HuH-7 (cell line): ENCODE data around the gene CCNY.

Experiments used
- DNase-seq: peaks from one replicate; pipeline ENCODE4 v3.0.0; 2011; ENCODE audit warnings: low spot score

CCNY gene

DNA sequence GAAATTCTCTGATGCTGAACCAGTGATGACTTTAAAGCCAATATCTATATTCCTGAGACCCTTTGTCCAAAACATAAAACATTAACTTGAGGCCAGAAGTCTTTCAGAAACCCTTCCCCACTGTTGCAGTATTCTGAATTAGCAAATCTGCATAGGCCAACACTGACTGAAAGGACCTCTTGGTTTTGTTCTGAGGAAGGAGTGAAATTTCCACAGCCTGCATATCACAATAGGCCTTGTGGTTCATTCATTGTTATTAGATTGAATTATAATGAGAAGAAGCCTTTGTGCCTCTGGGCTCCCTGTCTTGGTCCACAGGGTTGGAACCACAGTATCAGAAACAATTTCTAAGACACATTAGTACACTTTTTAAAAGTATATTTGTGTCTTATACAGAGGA is 90.3 kb downstream of the CCNY start:
- DNase-seq, result no peak

DNA sequence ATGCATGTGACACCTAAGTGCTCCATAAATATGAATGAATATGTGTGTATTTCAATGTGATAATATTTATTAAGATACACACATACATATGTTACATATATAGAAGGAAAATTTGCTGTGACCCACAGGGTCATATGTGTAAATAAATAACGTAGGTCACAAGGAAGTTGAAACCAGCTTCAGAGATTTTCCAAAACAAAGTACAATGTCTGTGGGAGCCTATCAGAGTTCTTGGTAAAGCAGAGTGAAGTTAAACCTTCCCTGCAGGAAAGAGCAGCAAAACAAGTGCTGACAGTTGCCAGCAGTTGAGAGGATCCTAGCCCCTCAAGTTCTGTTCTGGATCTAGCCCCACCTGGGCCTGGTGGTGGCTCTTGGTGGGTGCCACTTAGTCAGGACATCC is 91.2 kb downstream of the CCNY start:
- DNase-seq, result no peak

DNA sequence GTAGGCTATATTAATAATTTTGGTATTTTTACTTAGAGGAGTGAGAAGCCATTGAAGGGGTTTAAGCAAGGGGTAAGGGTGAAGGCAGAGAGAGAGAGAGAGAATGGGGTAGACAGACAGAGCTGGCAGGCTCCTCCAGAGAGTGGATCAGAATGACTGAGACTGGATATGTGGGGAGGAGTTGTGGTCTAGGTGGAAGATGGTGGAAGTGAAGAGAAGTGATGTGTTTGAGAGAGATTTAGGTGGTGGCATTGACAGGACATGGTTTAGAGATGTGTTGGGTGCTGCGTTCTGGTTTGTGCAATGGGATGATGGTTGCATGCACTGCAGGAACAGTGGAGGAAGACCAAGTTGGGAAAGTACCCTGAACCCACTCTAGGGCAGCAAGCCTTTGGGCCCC is 92.2 kb downstream of the CCNY start:
- DNase-seq, result no peak

DNA sequence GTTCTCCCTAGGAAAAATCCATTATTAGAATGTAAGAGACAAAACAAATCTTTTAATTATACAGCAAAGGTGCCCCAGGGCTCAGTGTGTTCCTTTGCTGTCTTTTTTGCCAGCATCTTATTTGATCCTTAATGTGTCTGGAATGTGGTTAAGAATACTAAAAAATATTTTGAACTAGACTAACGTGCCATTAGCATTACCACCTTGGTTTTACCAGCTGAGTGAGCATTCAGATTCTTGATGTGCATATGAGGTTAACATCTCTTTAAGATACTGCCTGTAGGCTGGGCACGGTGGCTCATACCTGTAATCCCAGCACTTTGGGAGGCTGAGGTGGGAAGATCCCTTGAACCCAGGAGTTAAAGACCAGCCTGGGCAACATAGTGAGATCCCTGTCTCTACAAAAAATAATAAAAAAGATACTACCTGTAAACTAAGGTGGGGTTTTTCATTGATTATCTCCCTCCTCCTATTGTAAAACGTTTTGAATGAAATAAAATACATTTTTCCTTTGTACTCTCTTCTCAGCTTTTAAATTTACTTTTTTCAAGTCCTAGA is 96.6 kb downstream of the CCNY start:
- DNase-seq, result no peak

DNA sequence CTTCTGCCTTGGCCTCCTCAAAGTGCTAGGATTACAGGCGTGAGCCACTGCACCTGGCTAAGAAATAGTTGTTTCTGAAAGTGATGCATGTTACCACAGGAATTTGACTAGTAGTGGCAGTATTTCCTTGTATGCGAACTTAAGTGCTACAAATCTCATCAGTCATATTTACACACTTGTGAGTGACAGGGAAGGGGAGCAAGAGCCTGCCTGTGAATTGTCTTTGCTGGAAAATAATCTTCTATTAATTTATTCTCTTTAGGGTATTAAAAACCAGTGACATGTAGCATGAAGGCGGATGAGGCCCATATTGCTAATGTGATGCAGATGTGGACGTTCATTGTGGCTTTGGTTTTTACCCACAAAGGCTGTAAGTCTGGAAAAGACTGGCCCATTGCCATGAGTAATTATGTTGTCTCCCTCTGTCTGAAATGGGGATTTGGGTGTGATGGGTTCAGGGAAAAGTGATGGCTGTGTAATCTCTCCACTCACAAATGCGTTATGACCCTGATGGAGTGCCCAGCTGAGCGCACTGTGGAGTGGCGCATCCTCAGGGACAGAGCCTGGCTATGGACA is 97.6 kb downstream of the CCNY start:
- no peak for DNase-seq

DNA sequence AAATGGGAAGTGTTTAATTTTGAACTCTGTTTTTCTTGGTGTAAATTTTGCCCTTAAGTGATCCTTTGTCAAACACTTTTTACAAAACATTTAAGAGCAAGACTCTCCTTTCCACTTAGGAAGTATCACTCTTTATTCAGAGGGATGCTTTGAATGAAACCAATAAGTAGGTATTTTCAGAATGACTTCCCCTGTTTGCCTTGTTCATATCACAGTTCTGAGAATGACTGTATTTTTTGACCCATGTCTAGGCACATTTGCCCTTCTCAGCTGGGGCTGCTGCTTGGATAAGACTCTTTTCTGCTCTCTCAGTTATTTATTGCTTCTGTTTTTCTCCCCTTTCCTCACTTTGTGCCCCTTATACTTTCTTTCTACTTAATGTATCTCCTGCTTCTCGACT is 98.2 kb downstream of the CCNY start:
- DNase-seq, result no peak

DNA sequence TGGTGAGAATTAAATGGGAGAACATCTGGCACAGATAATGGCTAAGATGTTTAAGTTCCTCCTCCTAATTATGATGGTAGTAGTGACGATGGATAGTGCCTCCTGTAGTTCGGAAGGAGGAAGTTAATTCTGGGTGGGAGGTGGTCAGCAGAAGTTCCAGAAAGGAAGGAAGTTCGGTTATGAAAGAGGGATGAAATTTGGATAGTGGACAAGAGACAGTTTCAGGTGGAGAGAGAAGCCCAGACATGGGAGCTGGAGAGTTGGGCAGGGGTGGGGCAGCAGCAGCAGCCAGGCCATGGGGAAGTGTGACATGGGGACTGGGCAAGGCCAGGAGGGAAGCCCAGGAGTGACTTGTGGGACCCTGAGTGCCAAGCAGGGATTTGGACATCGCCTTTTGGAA is 99.5 kb downstream of the CCNY start:
- DNase-seq, result no peak

DNA sequence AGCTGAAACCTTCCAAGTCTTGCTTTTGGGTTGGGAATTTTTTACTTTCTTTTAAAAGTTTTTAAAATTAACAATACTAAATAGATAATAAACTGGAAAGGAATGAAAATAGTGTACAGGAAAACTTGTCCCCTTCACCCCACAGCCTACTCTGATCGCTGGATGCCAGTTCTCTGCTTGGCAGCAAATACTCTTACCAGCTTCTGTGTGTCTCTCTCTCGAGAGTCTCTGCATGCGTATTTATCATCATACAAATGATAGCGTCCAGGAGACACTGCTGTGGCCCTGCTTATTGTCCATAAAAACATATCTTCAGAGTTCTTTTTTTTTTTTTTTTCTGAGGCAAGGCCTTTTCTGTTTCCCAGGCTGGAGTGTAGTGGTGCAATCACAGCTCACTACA is 101.5 kb downstream of the CCNY start:
- no peak for DNase-seq

DNA sequence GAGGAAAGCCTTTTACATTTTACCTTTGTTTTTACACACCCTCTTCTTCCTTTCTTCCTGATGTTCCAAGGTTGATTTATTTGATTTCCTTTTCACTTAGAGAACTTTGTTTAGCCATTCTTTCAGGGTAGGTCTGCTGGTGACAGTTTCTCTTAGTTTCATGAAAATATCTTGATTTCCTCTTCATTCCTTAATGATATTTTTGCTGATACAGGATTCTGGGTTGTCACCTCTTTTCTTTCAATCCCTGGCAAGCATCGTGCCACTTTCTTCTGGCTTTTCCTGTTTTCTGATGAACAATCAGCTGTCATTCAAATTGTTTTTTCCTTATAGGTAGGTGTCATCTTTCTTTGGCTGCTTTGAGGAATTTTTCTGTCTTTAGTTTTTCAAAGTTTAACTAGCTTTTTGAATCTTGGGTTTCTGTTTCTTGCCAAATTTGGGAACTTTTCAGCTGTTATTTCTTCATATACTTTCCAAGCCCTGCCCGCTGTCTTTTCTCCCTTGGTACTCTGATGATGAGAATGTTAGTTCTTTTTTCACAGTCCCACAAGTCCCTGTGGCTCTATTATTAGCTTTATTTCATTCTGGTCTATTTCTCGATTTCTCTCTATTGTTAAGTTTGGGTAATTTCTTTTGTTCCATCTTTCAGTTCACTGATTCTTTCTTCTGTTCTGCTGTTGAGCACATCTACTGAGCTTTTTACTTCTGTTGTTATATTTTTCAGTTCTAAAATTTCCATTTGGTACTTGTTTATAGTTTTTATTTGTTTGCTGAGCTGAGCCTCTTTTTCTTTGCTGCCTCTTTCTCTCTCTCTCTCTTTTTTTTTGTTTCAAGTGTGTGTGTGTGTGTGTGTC is 102.6 kb downstream of the CCNY start:
- DNase-seq, result no peak

DNA sequence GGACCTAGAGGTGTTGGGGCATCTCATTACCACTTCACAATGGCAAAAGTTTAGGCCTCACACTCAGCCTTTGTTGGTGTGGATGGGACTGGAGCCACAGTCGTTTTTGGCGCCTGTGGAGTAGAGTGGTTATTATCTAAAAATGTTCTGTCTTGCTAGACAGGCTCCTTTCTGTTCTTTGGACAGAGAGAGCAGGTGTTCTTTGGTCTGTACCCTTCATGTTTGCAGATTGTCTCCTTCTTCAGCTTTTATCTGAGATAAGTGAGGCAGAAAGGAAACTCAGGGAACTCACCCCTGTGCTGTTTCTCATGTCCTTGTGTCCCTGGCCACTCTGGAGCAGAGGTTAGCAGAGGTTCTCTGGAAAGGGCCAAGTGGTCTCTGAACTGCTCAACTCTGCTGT is 103.7 kb downstream of the CCNY start:
- no peak for DNase-seq

DNA sequence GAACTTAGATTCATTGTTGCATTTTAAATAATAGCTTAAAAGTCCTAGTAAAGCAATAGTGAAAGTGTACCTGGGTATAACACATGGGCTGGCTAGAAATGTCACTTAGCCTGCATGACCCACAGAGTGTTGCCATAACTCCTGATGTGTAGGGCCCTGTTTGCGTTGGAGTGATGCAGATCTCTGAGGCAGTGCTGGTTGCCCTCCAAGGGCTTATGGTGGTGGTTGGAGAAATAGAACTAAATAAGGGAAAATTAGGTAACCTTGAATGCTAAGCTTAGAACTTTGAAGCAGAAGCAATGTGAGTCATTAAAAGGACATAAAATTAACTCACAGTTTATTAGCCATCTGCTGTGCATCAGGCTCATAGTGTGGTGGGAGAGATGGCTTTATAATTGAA is 105.7 kb downstream of the CCNY start:
- DNase-seq, result no peak

DNA sequence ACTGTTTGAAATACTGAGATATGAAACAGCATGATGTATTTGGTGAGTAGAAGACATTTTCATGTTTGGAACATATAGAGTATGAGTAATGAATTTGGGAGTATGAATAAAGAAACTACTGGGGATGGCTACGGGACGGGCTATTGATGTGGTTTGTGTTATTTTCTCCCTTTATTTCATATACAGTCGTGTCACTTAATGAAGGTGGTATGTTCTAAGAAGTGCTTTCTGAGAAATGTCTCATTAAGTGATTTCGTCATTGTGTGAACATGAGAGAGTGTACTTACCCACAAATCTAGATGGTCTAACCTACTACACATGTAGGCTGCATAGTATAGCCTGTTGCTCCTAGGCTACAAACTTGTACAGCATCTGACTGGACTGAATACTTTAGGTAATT is 106.3 kb downstream of the CCNY start:
- no peak for DNase-seq

DNA sequence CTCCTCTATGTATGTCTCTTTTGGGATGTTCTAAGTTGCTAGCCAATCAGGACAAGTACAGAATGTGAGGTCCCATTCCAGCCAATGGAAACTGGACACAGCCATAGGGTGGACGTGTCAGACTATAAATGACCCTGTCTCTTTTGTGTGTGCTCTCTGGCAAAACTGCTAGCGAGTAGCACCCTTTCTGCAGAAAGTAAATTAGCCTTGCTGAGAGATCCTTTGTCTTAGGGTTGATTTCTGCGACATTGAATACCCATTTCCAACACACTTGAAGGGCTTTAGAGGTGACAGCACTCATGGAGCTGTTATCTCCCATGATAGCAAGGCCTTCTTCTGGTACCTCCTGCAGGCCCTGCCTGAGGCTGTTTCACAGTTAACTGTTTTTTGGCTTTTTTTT is 107.5 kb downstream of the CCNY start:
- DNase-seq, result no peak

DNA sequence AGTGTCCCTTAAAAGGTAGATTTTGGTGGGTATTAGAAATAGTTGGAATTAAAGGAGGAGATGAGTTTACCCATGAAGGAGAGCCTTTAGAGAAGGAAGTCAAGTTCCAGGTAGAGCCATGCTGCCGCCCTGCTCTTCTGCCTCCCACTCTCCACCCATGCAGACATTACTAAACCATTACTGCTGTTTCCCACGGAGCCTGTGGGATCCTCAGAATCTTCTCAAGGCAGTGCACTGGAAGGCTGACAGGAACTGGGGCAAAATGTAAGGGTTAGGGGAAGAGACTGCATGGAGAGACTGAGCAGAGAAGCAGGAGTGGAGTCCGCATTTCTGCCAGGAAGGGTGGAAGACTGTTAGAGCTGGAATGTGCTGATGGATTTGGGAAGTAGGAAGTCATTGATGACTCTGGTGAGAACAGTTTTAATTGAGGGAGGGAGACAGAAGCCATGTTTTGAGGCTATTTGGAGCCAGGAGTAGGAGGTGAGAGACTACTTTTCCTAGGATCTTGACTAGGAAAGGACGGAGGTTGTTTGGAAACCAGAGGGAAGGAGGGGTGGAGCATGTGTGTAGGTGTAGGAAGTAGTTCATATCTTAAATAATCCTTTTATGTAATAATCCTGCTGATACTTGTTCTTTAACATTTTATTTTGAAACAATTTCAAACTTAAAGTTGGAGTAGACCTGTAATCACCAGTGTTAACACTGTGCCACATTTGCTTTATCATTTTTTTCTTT is 109.0 kb downstream of the CCNY start:
- no peak for DNase-seq

DNA sequence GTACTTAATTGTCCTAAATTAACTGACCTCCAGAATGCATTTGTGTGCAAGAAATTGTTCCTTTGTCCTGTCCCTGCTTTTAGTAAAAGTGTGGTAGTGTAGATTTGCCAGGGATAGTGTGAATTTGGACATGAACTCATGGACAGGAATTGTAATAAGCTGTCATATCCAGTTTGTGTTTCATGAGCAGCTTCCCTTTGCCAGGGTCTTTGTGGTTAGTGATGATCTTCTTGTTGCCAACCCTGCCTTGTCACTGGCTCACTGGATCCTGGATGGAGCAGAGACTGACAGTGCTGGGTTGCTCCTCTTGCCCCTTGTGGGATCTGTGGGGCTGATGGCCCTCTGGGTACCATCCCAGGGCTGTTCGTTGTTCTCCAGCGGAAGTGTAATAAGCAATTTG is 110.1 kb downstream of the CCNY start:
- no peak for DNase-seq

DNA sequence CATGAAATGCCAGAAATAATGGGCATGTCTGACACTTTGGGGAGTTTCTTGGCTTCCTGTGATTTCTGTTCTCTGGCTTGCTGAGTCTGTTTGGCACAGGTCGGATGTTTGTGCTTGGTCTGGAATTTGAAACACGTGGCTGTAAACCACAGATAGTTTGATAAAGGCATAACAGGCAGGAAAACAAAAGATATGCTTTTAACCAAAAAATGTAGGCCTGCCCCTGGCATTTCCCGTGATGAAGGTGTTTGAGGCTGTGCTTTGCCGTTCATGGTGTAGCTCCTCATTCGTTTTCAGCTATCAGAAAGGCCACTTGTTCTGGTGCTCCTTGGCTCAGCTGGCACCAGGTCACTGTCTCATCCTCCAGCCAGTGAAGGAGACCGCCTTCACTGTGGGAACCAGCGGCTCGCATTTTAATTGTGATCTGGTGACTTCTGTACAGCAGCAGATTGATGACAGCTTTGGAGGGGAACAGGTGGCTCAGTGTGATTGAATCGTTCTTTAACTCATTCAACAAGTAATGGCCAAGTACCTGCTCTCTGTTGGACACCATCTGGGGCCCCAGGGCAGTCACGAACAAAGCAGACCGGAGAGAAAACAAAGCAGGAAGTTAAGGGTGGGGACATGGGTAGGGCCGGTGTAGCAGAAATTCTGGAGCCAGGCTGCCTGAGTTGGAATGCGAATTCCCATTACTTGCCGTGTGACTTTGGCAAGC is 111.5 kb downstream of the CCNY start:
- no peak for DNase-seq

DNA sequence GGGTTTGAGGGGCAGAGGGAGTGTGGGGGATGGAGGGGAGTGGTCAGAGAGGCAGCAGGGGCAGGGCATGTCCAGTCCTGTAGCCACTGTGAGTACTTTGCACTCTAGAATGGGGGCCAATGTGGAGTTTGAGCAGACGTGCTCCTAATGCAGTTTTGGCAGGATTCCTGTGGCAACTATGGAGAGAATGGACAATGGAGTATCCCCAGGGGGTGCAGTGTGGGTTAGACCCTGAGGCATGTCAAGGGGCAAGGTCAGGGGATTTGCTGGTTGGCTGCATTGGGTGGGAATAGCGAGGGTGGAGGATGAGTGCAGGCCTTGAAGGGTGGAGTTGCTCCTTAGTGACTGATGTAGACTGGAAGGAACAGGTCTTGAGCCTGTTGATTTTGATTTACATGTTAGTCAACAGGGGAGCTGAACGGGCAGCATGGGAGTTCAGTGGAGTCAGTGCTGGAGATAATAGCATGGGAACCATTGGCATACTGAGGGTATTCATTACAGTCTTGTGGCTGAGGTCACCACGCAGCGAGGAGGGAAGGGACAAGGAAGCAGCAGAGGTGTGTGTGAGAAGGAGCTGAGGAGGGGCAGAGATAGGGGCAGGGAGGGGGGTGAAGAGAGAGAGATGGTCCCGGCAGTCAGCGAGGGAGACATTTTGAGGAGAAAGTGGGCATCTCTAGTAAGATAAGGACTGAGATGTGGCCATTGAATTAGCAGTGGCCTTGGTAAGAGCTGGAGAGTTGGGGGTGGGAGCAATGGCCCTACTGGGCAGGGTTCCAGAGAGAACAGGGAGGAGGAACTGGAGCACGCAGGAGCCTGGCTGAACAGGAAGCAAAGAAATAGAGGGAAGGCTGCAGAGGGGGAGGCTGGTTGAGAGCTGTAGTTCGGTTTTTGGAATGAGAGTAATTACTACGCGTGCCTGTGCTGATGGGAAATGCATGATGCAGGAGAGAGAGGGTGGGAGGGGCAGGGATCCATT is 112.7 kb downstream of the CCNY start:
- no peak for DNase-seq

DNA sequence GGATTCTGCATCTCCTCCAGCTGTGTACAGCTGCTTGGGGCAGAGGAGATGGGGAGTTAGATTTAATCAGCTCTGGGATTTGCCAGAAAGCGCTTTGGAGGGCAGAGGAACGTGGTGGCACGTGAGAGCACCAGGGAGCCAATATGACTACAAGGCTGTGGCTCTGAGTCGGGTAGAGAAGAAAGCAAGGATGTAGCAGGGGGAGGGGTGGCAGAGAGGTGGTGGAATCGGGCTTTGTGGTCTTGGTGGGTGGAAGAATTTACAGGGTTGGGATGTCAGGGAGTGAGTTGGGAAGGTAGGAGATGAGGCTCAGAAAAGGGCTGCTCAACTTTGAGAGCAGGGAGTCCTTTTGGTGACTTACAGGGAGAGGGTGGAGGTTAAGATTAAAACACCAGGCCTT is 113.6 kb downstream of the CCNY start:
- no peak for DNase-seq

DNA sequence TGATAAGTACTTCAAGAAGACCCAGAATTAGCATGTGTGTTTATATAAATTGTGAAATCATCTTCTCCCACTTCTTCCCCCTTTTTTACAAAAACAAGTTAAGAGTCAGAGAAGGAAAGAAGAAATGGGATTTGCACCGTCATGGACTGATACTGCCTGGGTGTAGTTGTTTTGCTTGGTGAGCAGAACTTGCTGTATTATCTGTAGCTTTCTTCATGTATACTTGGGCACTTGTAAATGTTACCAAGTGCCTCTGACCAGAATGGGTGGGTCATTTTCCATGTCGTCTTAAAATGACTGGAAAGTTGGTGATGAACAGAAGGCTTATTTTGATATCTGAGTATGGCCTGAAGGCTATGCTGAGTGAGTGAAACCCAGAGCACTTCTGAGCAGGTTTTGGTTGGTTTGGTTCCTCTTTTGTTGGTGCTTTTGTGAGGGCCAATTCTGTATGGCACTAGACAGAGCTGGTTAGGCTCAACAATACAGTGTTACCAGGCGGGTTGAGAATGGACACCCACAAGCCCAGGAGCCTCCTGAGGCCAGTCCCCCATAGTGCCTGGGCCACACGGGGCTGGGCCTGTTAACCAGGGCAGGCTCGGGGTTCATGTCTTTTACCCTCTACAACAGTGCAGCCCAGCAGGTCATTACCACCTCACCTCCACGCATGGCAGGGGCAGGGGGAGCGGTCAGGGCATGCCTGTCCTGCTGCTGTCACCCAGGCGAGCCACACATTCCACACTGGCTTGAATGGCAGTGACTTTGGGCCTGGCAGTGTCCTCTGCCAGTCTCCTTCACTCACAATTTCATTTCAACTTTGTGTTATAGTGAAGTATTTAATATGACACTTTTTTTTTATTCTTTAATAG is 115.1 kb downstream of the CCNY start:
- no peak for DNase-seq

DNA sequence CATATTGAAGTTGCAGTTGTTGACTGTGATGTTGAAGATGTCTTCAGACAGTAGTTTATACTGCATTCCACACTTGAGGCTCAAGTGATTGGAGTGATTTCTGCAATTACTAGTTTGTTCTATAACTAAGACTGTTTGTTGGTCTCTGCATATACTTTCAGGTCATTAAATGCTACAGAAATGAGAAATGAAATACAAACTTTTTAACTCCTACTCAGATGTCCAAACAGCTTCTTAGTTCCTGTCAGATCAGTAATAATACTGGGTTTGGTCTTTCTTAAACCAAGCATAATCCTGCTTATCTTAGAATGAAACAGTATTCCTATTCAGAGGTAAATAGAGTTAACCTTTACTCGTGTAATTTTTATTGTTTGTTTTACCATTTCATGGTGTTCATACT is 115.9 kb downstream of the CCNY start:
- no peak for DNase-seq
